Activated CD4-positive, CD25-positive, alpha-beta regulatory T cell (primary cell): ENCODE results near the gene RYR2.

Experiments used
- DNase-seq, 4 experiments: peaks; one replicate each; lab custom pipeline; 2025; lab: John Stamatoyannopoulos, UW

Gene RYR2

DNA sequence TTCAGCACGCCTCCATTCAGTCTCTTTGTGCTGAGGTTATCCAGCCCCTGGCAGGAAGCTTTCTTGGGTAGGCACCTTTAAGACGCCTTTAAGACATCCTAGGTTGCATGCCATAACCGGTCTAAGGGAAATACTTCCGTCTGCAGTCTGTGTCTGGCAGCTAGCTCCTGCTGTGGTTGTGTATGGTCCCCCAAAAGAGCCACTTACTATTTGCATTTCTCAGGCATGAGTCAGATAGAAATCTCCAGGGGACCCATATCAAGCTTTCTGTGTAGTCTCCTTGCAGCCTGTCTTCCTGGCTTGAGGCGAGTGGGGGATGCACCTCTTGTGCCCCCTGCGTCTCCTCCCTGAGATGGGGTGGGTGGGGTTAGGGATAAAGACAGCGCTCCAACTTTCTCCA is 10.0 kb upstream of the RYR2 start:
- DNase-seq, result no peak

- DNase-seq, result no peak
Observed at GRCh38 chr1:237033061-237033460, 8.9 kb upstream of the RYR2 start.

DNA sequence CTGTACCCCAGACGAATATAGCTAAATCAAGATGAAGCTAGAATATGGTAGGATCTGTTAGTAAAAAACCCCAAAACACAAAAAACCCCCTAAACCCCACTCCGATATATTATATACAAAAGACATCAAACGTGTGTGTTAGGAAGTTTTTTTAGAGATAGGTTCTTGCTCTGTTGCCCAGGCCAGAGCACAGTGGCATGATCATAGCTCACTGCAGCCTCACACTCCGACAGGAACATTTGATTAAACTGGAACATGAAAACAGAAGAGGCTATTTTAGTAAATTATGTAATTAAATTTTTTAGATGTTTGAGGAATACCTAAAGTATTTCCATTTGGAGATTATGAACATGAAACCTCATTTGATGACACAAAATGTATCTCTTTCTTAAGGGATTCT is 8.2 kb upstream of the RYR2 start:
- DNase-seq, result no peak

DNA sequence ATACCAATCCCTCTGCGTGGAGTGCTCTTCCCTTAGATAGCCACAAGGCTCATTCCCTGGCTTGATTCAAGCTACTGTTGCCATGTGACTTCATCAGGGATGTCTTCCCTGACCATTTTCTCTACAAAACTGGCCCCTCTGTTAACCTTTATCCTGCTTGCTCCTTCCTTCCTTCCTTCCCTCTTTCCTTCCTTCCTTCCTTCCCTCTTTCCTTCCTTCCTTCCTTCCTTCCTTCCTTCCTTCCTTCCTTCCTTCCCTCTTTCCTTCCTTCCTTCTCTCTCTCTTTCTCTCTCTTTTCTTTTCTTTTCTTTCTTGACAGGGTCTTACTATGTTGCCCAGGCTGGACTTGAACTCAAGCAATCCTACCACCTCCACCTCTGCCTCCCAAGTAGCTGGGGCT is 6.2 kb upstream of the RYR2 start:
- no peak for DNase-seq

GRCh38 chr1:237038211-237038610 is 3.8 kb upstream of the RYR2 start:
- no peak for DNase-seq

- DNase-seq, result no peak
Observed at GRCh38 chr1:237040823-237041222, 1.2 kb upstream of the RYR2 start.

- no peak for DNase-seq
Observed at GRCh38 chr1:237041461-237041794, 556 bp upstream of the RYR2 start.

GRCh38 chr1:237042526-237042891 is 525 bp downstream of the RYR2 start:
- DNase-seq, result no peak

- DNase-seq, result no peak
Observed at GRCh38 chr1:237042892-237043576, 1.1 kb downstream of the RYR2 start.

DNA sequence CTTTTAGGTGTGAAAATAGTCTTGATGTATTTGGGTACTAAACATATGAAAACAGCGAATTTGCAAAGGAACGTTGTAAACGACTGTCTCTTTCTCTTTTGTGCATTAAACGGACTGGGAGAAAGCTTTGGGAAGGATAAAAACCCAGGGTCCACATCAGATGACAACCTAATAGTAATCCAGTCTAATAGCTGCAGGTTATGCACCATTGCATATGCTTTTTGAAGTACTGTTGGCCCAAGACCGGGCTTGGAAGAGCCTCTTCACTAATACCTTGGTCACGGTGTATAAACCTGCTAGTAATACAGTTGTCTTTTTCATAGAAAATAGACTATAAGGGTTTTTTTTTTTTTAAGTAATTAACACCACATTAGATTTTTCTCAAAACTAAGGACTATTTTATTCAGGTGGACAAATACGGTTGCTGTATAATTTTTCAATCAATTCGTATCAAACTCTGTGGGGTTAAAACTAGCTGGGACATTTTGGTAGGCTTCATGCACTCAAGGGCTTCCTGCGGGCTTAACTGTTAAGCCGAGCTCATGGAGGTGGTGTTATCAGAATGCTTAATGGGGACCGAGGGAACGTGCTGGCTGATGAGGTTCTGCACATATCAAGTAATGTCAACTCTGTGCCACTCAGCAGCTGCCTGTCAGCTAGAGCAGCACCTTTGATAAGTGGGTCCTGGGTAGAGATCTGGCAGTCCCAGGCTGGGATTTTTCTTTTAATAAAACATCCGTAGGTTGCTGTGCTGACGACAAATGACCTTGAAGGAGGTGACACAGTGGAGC is 2.1 kb downstream of the RYR2 start:
- no peak for DNase-seq

DNA sequence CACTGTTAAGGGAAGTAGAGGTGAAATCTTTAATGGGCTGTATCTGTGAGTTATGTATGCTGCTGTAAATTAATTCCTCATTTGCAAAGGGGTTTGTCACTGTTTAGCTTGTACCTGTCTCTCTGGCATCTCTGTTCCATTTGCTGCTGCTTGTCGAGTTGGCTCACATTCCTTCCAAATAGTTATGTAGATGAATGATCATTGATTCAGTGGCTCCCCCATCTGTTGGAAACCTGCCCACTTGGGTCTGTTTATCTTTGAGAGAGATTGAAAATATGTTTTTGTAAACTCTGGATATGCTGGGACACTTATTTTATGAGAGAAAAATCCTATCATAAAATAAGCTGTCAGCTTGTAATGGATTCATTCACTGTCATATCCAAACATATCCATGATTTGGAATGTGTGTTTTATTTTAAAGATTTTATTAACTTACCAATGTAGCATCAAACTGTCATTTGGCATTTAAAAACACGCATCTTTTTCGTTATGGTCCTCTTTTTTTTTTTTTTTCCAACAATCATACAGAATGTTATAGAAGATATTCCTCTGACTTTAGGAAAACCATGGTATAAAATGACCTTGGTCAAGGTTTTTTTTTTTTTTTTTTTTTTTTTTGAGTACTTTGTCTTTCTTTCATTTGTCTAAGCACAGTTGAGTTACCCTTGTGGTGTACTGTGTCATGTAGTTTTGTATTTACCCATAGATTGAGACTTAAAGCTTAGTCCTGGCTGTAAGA is 3.5 kb downstream of the RYR2 start:
- DNase-seq, result no peak

GRCh38 chr1:237048803-237049202 is 6.8 kb downstream of the RYR2 start:
- DNase-seq, result no peak

DNA sequence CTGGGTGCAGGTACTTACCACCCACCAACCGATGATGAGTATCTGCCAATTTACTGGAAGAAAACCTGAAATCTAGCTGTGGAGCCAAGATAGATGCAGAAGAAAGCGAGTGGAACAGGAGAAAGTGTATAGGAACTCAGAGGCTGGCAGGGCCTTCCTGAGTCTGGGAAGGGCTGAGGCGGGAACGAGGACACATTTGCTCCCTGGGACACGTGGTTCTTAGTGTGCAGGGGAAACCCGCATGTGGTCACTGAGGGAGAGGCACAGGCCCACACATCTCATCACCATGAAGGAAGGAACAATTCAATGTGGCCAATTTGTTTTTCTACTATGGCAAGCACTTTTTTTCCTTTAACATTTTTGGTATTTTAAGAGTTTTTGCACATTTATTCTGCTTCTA is 8.2 kb downstream of the RYR2 start:
- no peak for DNase-seq

- DNase-seq, result no peak
Observed at GRCh38 chr1:237050915-237051314, 8.9 kb downstream of the RYR2 start.

GRCh38 chr1:237054313-237054712 is 12.3 kb downstream of the RYR2 start:
- no peak for DNase-seq

- no peak for DNase-seq
Observed at GRCh38 chr1:237058470-237058869, 16.5 kb downstream of the RYR2 start.

GRCh38 chr1:237059244-237059643 is 17.3 kb downstream of the RYR2 start:
- no peak for DNase-seq

GRCh38 chr1:237062976-237063375 is 21.0 kb downstream of the RYR2 start:
- no peak for DNase-seq

DNA sequence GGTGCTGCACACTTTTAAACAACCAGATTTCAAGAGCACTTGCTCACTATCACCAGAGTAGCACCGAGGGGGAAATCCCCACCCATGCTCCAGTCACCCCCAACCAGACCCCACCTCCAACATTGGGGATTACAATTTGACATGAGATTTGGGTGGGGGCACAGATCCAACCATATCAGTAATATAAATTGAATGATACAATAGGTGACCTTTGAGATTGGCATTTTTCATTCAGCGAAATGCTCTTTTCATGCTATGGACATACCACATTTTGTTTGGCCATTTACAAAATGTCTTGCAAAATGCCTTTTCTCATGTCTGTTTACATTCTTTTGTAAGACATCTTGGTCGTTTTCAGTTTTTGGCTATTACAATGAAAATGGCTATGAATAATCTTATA is 23.9 kb downstream of the RYR2 start:
- no peak for DNase-seq

DNA sequence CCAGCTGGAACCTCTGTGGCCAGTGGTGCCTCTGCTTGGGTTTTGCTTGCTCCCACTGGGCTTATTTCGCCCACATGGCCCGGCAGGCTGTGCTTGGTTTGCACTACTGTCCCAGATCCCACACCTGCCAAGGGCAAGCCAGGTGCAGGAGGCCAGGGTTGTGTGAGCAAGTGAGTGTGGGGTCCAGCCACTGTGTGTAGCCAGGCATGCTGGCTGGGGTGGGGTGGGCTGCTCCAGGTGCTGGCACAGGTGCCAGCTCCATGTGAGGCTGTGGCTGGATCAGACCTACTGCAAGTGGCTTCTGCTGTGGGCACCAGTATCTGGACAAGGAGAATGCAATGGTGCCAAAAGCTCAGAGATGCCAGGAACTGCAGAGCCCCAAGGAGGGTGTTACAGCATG is 28.5 kb downstream of the RYR2 start:
- DNase-seq, result no peak

GRCh38 chr1:237071641-237072420 is 29.8 kb downstream of the RYR2 start:
- no peak for DNase-seq

- no peak for DNase-seq
Observed at GRCh38 chr1:237074371-237075117, 32.6 kb downstream of the RYR2 start.
